HepG2 (cell line): ENCODE results near the gene NSD2. TPM values are rescaled to one million over a fixed set of nuclear protein-coding genes. Genes with fewer than 3 reads are reported as not detected.

Experiments used
- ATAC-seq: fragments of 200-7000 bp; cut with Tn5 transposase; 3 replicates; pipeline ENCODE4 v1.9.1; 2020; ENCODE audit warnings: mild to moderate bottlenecking, moderate library complexity
- BruUV-seq: library from RNA; stranded (reverse); fragments of 400-500 nt; replicated peaks from 2 replicates; lab custom pipeline; 2021; lab: Mats Ljungman, UMichigan
- CTCF ChIA-PET: fragments of 300-600 bp; formaldehyde crosslinking; extraction: SDS; loops from one replicate; lab custom pipeline; 2021; ENCODE audit warnings: low total read pairs, inconsistent platforms, low intra/inter-chr PET ratio; lab: Yijun Ruan, JAX
- POLR2A ChIA-PET: fragments of 350-600 bp; sonication (Branson Sonifier 250); formaldehyde crosslinking; loops from one replicate; lab custom pipeline; 2020; ENCODE audit warnings: antibody characterized with exemption, inconsistent platforms; lab: Yijun Ruan, JAX
- DNase-seq: peaks from one replicate; pipeline ENCODE4 v3.0.0-alpha.2; 2015; ENCODE audit warnings: low spot score
- FAIRE-seq: peaks from 3 replicates; lab custom pipeline; 2011; peaks lifted over from hg19 to GRCh38; lab: Jason Lieb, UNC
- H2AFZ ChIP-seq: one replicate; pipeline ENCODE4 v1.6.1; 2011; ENCODE audit warnings: low read length, inconsistent platforms
- H3K27ac ChIP-seq: fragments of 300-600 bp; 3 replicates; pipeline ENCODE4 v1.8.0; 2011; ENCODE audit warnings: mixed run types, mild to moderate bottlenecking, mixed read lengths, low read length, inconsistent platforms; ENCODE audit not compliant: insufficient read depth; ENCODE audit errors: extremely low read length
- H3K27me3 ChIP-seq, 2 experiments: fragments of 200-600 bp in 1 of 2; 2 replicates in 1 of 2; 3 replicates in 1 of 2; pipeline versions ENCODE4 v1.6.0 to v1.8.0; 2011; ENCODE audit warnings: low read length in 2 of 2, mild to moderate bottlenecking in 2 of 2, moderate library complexity in 2 of 2, inconsistent platforms in 1 of 2; ENCODE audit not compliant: insufficient read depth in 2 of 2, control insufficient read depth in 1 of 2
- H3K36me3 ChIP-seq, 2 experiments: fragments of 200-600 bp in 1 of 2; replicated peaks in 1 of 2; 2 replicates in 1 of 2; 3 replicates in 1 of 2; pipeline versions ENCODE4 v1.5.1 to v1.8.0; 2011; ENCODE audit warnings: low read length in 2 of 2, inconsistent platforms in 1 of 2; ENCODE audit not compliant: insufficient read depth in 2 of 2, control insufficient read depth in 1 of 2
- H3K4me1 ChIP-seq: 2 replicates; pipeline ENCODE4 v1.5.1; 2012; ENCODE audit warnings: low read length, inconsistent platforms; ENCODE audit not compliant: insufficient read depth
- H3K4me2 ChIP-seq: 2 replicates; pipeline ENCODE4 v1.6.0; 2011; ENCODE audit warnings: low read depth, low read length, inconsistent platforms
- H3K4me3 ChIP-seq, 3 experiments: fragments of 200-600 bp in 1 of 3; sonication (generic), shearing (Covaris generic) in 1 of 3; replicated peaks in 1 of 3; 2 replicates each; pipeline ENCODE4 v1.5.1; 2011 to 2016; ENCODE audit warnings: low read length in 3 of 3, inconsistent platforms in 2 of 3, low read depth in 2 of 3, mild to moderate bottlenecking in 2 of 3, control low read depth in 1 of 3, mixed read lengths in 1 of 3; ENCODE audit not compliant: insufficient read depth in 1 of 3
- H3K79me2 ChIP-seq: one replicate; pipeline ENCODE4 v1.6.1; 2011; ENCODE audit warnings: low read length, inconsistent platforms; ENCODE audit not compliant: insufficient read depth
- H3K9ac ChIP-seq: 2 replicates; pipeline ENCODE4 v1.6.0; 2011; ENCODE audit warnings: mild to moderate bottlenecking, low read depth, low read length, inconsistent platforms; ENCODE audit not compliant: insufficient read depth
- H3K9me3 ChIP-seq: 2 replicates; pipeline ENCODE4 v1.5.1; 2012; ENCODE audit warnings: mild to moderate bottlenecking, low read length
- H4K20me1 ChIP-seq: 2 replicates; pipeline ENCODE4 v1.6.0; 2011; ENCODE audit warnings: inconsistent platforms, mild to moderate bottlenecking, low read length, moderate library complexity; ENCODE audit not compliant: insufficient read depth
- CREB1 ChIP-seq, 2 experiments: fragments of 450-650 bp in 1 of 2; IDR thresholded peaks; 2 replicates each; pipeline ENCODE4 v1.6.1; 2016 to 2017; ENCODE audit warnings: control low read depth in 1 of 2, mild to moderate bottlenecking in 1 of 2, missing compliant biosample characterization in 1 of 2, missing genetic modification characterization in 1 of 2
- DPF2 ChIP-seq: sonication (generic); formaldehyde crosslinking; IDR thresholded peaks from 2 replicates; pipeline ENCODE4 v1.4.0; 2020; ENCODE audit warnings: mild to moderate bottlenecking, low read depth, missing genetic modification reagents, borderline replicate concordance
- HOXA3 ChIP-seq: sonication (generic); formaldehyde crosslinking; IDR thresholded peaks from 2 replicates; pipeline ENCODE4 v1.5.0; 2020; ENCODE audit warnings: missing genetic modification reagents
- HOXD1 ChIP-seq: sonication (generic); formaldehyde crosslinking; IDR thresholded peaks from 2 replicates; pipeline ENCODE4 v1.5.0; 2020; ENCODE audit warnings: missing genetic modification reagents
- MED1 ChIP-seq: sonication (generic); formaldehyde crosslinking; IDR thresholded peaks from 2 replicates; pipeline ENCODE4 v1.4.0; 2020; ENCODE audit warnings: missing genetic modification reagents
- SMC3 ChIP-seq: IDR thresholded peaks from 2 replicates; pipeline ENCODE4 v1.6.1; 2011; ENCODE audit warnings: low read length, improper control_type of control experiment
- U2AF1 ChIP-seq: fragments of 200-400 bp; formaldehyde crosslinking; optimal IDR thresholded peaks from 2 replicates; pipeline ENCODE3; 2017; ENCODE audit warnings: mild to moderate bottlenecking, low read depth, low read length
- U2AF2 ChIP-seq: fragments of 200-400 bp; formaldehyde crosslinking; IDR thresholded peaks from 2 replicates; pipeline ENCODE4 v1.6.1; 2017; ENCODE audit warnings: low read depth, mild to moderate bottlenecking, low read length
- ZFP62 ChIP-seq: sonication (generic); formaldehyde crosslinking; IDR thresholded peaks from 2 replicates; pipeline ENCODE4 v1.4.0; 2020; ENCODE audit warnings: missing genetic modification reagents
- ZNF205 ChIP-seq: IDR thresholded peaks from 2 replicates; pipeline ENCODE4 v1.6.1; 2018; ENCODE audit warnings: missing biosample characterization, missing genetic modification reagents
- ZNF510 ChIP-seq: sonication (generic); formaldehyde crosslinking; IDR thresholded peaks from 2 replicates; pipeline ENCODE4 v1.4.0; 2020; ENCODE audit warnings: low read depth, mild to moderate bottlenecking, missing genetic modification reagents
- ZSCAN21 ChIP-seq: sonication (generic); formaldehyde crosslinking; IDR thresholded peaks from 2 replicates; pipeline ENCODE4 v1.8.0; 2022; ENCODE audit warnings: mild to moderate bottlenecking, missing genetic modification reagents, moderate library complexity, borderline replicate concordance
- WGBS: methylation state at CpG from one replicate; pipeline ENCODE4 v1.1.6; 2017; ENCODE audit warnings: low lambda C conversion rate; 5-methylcytosine and 5-hydroxymethylcytosine counted together
- in situ Hi-C: cut with HindIII; loops from 2 replicates; pipeline ENCODE4 v1.10.0; 2017; ENCODE audit warnings: low pct_unique_long_range_greater_than_20kb; ENCODE audit not compliant: extremely low pct_ligation_motif_present
- intact Hi-C: fragments of 100-400 bp; cut with micrococcal nuclease; formaldehyde crosslinking; loops from one replicate; pipeline ENCODE4 v1.10.0; 2022; ENCODE audit not compliant: unreplicated experiment
- polyA plus RNA-seq, 8 experiments: library from polyadenylated mRNA; depleted of rRNA in 3 of 8; stranded (reverse) in 7 of 8; unstranded in 1 of 8; fragments of >200 nt; fragmentation: Illumina TruSeq in 4 of 8; extraction: Trizol in 4 of 8; gene quantifications; 2 replicates each; pipeline versions ENCODE4 v1.2.1 to v1.2.3, GENCODE V29; 2011 to 2016; ENCODE audit warnings: low read depth in 4 of 8, missing spikeins in 1 of 8, mixed read lengths in 1 of 8; ENCODE audit not compliant: insufficient read depth in 1 of 8
- total RNA-seq, 5 experiments: library from RNA; depleted of rRNA; stranded (reverse); fragments of >200 nt; fragmentation: Illumina TruSeq; extraction: Trizol; gene quantifications; 2 replicates each; pipeline ENCODE4 v1.2.3, GENCODE V29; 2016; ENCODE audit warnings: low read depth in 1 of 5
- TF ChIP-seq, protein P1 (sequence below): IDR thresholded peaks from 2 replicates; pipeline ENCODE4 v1.6.1; 2016; ENCODE audit warnings: low read depth, missing genetic modification reagents, missing compliant biosample characterization
- TF ChIP-seq, protein P2 (sequence below): sonication (generic); formaldehyde crosslinking; IDR thresholded peaks from 2 replicates; pipeline ENCODE4 v1.4.0; 2020; ENCODE audit warnings: missing genetic modification reagents

The NSD2 gene
- total and polyA plus RNA-seq, 2 of the 13 experiments (the other 11 are each of a cell fraction or from before 2014, with no cell fraction given): 22.0 to 65.9 TPM

DNA sequence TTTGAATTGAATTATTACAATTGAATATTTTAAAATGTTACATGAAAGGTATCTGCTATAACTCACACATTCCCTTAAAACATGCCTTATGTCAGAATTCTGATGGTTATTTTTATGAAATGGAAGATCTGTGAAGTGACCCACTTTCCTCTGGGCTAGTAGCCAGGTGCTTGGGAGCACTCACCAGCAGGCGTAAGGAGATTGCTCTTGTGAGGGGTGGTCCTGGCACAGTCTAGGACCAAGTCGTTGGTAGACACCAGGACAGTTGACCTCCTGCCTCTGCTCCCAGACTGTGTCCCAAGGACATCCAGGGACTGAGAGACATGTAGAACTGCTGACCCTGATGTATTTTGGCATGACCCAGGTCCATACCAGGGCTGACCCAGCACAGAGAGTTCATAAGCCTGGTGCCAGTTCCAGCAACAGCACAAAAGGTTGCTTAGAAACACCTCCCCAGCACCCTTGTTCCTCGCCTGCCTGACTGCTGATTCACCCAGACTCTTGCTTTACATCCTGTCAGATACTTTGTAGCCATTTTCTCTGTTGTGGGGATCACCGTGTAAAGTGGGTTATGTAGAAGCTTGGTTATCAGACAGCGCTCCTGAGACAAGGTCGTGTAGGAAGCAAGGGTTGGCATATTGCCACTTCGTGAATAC is 89.1 kb downstream of the NSD2 start:
- Histone ChIP-seq H3K27ac (no peak overlapping the region), H3K9me3 (no peaks in the 10 kb centered on the region), H3K4me2 (no peak overlapping the region), H3K9ac (no peak overlapping the region), H3K79me2 (no peaks in the 10 kb centered on the region), H4K20me1 (no peaks in the 10 kb centered on the region), H3K4me1 (peaks cover 18% of the 10 kb centered on the region; the same call in 1 of the 2 replicates), H3K4me3 (no peak overlapping the region), H3K36me3 (peaks cover 45 to 94% of the 10 kb centered on the region in 2 experiments), H3K27me3 (no peaks in the 10 kb centered on the region; a peak in 1 of 5 replicates), H2AFZ (no peak overlapping the region)
- BruUV-seq: no TSS peak
- intact Hi-C loops (no loop called here), in situ Hi-C loops (no loop called here)
- TF ChIP-seq, protein P1, sequence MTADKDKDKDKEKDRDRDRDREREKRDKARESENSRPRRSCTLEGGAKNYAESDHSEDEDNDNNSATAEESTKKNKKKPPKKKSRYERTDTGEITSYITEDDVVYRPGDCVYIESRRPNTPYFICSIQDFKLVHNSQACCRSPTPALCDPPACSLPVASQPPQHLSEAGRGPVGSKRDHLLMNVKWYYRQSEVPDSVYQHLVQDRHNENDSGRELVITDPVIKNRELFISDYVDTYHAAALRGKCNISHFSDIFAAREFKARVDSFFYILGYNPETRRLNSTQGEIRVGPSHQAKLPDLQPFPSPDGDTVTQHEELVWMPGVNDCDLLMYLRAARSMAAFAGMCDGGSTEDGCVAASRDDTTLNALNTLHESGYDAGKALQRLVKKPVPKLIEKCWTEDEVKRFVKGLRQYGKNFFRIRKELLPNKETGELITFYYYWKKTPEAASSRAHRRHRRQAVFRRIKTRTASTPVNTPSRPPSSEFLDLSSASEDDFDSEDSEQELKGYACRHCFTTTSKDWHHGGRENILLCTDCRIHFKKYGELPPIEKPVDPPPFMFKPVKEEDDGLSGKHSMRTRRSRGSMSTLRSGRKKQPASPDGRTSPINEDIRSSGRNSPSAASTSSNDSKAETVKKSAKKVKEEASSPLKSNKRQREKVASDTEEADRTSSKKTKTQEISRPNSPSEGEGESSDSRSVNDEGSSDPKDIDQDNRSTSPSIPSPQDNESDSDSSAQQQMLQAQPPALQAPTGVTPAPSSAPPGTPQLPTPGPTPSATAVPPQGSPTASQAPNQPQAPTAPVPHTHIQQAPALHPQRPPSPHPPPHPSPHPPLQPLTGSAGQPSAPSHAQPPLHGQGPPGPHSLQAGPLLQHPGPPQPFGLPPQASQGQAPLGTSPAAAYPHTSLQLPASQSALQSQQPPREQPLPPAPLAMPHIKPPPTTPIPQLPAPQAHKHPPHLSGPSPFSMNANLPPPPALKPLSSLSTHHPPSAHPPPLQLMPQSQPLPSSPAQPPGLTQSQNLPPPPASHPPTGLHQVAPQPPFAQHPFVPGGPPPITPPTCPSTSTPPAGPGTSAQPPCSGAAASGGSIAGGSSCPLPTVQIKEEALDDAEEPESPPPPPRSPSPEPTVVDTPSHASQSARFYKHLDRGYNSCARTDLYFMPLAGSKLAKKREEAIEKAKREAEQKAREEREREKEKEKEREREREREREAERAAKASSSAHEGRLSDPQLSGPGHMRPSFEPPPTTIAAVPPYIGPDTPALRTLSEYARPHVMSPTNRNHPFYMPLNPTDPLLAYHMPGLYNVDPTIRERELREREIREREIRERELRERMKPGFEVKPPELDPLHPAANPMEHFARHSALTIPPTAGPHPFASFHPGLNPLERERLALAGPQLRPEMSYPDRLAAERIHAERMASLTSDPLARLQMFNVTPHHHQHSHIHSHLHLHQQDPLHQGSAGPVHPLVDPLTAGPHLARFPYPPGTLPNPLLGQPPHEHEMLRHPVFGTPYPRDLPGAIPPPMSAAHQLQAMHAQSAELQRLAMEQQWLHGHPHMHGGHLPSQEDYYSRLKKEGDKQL: no peak
- TF ChIP-seq DPF2 (CRISPR knock-in tag) (no peak), ZFP62 (CRISPR knock-in tag) (no peak), HOXD1 (CRISPR knock-in tag) (no peak), SMC3 (no peak), U2AF1 (no peak), U2AF2 (no peak), CREB1 (IDR thresholded peaks at IDR 0.05) (no peak), CREB1 (CRISPR knock-in tag; IDR thresholded peaks at IDR 0.05) (no peak), ZNF510 (CRISPR knock-in tag) (no peak), HOXA3 (no peak), MED1 (CRISPR knock-in tag) (no peak), ZSCAN21 (no peak), ZNF205 (no peak)
- TF ChIP-seq, protein P2, sequence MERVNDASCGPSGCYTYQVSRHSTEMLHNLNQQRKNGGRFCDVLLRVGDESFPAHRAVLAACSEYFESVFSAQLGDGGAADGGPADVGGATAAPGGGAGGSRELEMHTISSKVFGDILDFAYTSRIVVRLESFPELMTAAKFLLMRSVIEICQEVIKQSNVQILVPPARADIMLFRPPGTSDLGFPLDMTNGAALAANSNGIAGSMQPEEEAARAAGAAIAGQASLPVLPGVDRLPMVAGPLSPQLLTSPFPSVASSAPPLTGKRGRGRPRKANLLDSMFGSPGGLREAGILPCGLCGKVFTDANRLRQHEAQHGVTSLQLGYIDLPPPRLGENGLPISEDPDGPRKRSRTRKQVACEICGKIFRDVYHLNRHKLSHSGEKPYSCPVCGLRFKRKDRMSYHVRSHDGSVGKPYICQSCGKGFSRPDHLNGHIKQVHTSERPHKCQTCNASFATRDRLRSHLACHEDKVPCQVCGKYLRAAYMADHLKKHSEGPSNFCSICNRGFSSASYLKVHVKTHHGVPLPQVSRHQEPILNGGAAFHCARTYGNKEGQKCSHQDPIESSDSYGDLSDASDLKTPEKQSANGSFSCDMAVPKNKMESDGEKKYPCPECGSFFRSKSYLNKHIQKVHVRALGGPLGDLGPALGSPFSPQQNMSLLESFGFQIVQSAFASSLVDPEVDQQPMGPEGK (CRISPR knock-in tag): no peak
- DNase-seq (no peak), ATAC-seq (no peak), FAIRE-seq (no peak)
- ChIA-PET CTCF (no interaction called here), POLR2A (no interaction called here)
- over 99% methylated on average over 7 of the region's 7 CpGs for WGBS
